GM19043 (cell line): ENCODE measurements around the gene USP49.

ENCODE experiments used
- ATAC-seq: cut with Tn5 transposase; IDR thresholded peaks from one replicate; pipeline ENCODE4 v1.9.1; 2021; ENCODE audit warnings: low read depth; ENCODE audit not compliant: unreplicated experiment

Gene USP49

DNA sequence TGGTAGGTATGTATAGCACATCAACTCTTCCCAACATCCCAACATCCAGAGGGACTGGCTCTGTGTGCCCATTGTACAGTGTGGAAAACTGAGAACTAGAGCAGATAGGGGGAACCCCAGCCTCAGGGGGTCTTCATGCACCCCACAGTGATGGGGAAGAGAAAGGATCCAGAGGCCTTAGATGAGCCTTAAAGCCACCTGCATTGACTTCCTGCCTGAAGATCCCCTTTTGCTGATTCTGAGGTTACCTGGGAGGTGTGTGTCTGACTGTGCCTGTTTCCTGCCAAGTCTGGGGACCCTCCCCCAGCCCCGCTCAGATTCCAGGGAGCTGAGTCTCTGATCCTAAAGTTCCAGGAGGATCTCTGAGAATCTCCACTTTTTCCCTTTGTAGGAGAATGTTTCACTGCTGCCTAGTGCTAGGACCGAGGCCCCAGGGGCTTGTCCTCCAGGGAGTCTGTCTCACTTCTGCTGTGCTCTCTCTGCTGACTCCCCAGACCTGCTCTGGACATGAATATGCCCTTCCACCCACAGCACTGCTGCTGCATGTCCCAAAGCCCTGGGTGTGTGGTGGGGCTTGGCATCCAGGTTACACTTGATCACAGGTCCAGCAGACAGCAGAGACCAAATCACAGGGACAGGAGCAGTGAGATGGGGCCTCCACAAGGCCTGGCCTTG is 135.1 kb downstream of the USP49 start:
- no peak for ATAC-seq

DNA sequence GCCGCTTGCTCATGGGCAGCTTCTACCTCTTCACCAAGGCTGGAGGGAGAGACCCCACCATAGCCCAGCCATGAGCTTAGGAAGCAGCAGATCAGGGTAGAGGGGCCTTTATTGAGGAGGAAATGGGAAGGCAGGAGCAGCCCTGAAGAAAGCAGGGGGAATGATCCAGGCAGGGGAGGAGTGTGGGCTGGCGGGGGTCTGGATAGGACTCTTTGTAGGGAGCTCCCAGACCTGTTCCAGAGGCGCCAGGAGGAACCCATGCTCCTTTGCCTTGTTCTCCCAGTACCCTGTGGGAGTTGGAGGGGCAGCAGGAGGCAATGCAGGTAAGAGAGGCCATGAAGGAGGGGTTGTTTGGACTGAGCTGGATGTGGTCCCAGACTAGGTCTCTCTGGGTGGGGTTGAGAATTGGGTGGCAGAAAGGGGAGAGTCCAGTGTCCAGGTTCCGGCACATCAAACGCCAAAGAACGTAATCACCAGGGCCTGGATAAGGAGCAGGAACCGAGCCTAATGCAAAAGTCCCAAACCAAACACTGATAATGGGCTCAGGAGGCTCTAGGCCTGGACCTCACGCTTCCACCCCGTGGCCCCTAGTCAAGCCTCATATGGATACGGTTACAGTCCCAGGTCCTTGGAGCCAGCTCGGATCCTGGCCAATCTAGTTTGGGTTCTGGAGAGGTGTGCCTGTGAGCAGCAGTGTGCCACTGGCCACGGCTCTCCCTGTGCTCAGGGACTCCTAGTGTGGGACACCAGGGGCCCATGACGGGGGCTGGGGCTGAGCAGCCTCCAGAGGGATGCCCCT is 135.9 kb downstream of the USP49 start:
- ATAC-seq: no peak

DNA sequence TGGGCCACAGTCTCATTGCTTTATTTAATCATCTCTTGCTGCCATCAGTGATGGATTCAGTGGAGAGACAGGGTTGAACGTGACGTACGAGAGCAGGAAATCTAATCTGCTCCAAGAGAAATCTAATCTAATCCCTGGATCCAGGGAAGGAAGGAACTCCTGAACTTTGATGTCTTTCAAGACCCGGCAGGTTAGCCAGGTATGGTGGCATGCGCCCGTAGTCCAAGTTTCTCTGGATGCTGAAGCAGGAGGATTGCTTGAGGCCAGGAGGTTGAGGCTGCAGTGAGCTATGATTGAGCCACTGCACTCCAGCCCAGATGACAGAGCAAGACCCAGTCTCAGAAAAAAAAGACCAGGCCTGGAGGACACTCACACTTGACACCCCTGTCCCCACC is 136.5 kb downstream of the USP49 start:
- ATAC-seq: no peak

DNA sequence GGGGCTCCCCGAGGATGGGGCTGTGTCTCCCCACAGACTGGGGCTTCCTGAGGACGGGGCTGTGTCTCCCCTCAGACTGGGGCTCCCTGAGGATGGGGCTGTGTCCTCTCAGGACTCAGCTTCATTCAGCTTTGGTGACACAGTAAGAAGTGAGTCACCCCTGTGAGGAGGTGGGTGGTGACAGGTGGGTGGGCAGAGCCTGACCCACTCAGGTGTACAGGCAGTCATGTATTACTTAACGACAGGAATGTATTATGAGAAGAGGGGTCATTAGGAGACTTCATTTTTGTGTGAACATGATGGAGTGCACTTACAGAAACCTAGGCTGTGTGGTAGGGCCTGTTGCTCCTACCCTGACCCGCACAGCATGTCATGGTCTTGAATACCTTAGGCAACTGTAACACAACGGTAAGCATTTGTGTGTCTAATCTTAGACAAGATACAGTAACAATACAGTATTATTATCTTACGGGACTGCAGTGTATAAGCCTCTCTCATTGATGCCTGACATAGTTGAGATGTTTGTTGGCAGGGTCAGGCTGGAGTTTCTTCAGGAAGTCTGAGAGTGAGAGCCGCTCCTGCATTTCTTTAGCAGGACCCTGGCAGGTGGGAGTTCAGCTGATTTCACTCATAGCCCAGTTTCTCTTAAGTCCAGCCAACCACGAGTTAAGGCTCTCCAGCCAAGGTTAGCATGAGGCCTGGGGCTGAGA is 137.1 kb downstream of the USP49 start:
- ATAC-seq: no peak

DNA sequence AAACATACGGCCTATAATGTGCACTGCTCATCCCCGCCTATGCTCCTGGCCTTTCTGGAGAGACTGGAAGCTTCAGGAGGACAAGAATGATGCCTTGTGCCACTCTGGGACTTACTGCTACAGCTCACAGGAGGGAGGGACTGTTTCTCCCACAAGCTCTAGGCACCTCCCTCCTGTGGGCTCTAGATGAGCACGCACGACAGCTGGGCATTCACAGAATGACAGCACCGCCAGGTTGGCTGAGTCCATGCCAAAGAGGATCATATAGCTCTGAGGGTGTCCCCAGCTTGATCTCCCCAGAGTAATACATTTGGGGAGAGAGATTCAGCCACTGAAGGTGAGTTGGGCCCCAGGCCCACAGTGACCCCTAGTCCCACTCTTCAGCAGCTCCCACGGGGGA is 137.9 kb downstream of the USP49 start:
- ATAC-seq: no peak

DNA sequence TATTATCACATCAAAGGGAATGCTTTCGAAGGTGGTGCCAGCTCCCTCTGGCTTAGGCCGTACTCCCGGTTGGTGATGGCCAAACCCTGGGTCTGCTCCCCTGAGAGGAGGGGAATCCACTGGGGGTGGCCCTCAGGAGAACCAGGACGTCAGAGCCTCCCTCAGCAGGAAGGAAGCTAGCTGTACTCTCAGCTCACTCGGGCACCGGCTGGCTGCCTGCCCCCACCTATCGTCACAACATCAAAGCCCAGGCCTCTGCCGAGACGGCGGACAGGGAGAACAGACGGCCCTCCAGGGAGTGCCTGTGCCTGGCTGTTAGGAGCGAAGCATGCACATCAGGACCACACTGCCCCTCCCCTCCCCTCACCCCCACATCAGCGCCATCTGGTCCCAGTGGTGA is 138.8 kb downstream of the USP49 start:
- no peak for ATAC-seq

DNA sequence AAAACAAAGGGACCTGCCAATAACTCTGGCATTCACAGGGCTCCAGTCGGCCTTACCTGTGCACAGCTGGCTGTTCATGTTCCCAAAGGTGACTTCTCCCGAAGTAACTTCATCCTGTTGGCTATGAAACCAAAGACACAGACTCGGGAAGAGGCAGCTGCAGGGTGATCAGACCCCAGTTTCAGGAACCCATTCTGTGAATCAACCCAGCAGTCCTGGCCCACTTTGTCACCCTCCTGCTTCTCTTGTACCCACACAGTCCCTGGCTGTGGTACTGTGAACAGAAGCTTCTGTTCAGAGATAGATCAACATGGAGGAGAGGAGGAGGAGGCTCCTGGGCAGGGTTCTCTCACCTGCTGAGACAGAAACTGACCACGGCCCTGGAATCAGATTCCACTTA is 139.3 kb downstream of the USP49 start:
- ATAC-seq: no peak

DNA sequence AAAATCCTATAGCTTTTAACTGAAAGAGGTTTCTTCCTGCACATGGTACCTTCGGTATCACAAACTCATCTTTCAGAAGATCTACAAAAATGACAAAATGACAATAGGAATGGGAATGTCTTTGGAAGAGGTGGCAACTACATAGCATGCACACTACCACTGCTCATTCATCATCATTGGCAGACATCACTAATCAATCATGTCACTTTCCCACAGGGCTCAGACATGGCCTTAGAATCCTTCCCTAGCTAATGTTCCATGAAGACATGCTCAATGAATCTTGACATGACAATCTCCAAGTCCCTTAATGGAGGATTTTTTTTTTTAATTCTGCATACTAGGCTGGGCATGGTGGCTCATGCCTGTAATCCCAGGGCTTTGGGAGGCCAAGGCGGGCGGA is 144.8 kb downstream of the USP49 start:
- no peak for ATAC-seq

DNA sequence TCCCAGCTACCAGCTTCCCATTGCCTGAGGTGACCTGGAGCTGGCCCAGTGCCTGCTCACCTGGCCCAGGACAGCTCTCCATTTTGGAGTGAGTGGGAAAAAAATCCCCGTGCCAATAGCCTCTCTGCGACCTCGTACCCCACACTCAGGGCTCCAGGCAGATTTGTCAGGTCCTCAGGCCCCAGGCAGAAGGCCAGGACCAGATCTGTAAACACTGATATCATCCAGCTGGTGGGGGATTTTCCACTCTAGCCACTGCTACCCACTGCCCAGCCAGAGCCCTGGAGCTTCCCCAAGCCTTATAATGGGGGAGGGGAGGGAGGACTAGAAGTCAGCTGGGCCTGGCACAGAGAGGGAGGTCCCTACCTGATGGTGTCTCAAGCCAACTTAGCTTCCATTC is 146.6 kb downstream of the USP49 start:
- ATAC-seq: no peak

DNA sequence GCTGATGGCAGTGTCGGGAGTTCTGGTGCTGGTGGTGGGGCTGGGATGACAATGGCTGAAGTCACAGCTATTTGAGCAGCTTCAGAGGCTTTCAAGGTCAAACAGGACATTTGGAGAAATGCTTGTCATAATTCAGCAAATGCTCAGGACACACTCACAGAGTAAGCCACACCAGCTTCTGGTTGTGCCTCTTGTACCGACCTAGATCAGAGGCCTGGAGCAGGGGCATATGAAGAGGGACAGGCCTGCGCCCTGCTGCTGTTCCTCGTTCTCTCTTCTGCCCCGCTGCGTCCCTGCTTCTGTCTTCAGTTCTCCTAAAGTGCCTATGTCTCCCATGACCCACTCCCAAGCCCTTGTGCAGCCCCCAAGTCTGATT is 147.1 kb downstream of the USP49 start:
- no peak for ATAC-seq

DNA sequence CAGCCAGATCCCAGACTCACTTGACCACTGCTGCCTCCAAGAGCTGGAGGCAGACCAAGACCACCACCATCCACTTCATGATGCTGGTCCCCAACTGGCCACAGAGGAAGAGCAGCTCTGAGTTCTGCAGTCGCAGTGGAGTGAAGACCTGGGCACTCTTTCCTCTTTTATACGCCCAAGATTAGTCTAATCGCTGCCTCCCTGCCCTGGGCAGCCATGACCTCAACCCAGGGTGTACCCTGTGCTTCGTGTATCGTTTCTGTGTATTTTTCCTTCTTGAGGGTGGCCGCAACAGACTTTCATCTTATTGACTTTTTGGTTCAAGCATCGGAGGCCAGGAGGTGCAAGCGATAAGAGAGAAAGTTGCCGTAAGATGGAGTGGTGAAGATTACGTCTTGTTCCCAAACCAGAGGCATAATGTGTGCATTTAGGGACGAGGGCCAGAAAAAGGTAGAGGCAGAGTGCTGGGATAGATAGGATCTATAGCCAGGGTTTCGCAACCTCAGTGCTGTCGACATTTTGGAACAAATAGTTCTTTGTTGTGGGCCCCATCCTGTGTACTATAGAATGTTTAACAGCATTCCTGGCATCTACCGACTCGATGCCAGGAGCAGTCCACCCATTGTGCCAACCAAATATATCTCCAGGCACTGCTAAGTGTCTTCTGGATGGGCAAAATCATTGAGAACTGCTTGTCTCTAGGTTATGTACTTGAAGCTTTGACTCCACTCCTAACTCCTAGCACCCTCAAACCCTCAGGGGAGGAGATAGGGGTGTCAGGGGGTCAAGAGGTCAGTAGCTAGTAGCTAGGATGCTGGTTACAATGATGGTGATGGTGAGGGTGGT is 147.7 kb downstream of the USP49 start, which contains the start of gene PGC:
Gene PGC (minus strand): TSS at position 142 of the 846 bp plus-strand sequence. CDS start 63 bp downstream, at position 79.
- ATAC-seq: no peak

DNA sequence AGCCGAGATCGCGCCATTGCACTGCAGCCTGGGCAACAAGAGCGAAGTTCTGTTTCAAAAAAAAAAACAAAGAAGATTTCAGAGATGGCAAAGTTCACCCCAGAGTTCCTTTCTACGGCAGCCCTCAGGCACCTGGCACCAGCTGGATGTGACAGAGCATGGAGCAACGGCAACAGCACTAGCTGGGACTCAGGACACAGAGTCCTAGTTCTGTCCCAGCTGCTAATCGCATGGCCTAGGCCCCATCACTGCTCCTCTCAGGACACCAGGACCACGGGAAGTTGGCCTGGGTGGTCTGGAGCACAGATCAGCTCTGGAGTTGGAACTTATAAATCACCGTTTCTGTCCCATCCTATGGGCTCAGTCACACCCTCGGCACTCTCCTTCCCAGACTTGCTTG is 149.1 kb downstream of the USP49 start:
- no peak for ATAC-seq

DNA sequence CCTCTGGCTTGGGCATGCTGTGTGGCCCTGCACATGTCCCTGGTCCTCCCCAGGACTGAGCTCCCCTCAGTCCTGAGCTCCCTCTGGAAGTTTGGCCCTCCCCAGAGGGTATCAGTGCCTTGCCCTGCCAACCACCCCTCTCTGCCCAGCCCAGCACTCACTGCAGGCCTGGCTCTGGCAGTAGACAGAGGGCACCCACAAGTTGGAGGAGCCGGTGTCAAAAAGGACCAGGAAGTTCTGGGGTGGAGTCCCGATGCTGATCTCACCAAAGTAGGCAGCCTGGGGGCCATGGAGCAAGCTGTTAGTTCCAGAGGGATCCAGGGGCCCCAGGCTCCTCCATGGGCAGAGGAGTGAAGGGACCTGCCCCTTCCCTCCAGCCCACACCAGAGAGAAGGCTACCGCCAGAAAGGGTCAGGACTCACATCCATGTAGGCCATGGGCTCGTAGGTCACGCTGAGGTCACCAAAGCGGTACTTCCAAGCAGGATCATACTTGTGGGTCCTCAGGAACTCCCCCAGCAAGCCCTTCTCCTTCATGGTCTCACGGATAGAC is 150.9 kb downstream of the USP49 start:
- no peak for ATAC-seq

DNA sequence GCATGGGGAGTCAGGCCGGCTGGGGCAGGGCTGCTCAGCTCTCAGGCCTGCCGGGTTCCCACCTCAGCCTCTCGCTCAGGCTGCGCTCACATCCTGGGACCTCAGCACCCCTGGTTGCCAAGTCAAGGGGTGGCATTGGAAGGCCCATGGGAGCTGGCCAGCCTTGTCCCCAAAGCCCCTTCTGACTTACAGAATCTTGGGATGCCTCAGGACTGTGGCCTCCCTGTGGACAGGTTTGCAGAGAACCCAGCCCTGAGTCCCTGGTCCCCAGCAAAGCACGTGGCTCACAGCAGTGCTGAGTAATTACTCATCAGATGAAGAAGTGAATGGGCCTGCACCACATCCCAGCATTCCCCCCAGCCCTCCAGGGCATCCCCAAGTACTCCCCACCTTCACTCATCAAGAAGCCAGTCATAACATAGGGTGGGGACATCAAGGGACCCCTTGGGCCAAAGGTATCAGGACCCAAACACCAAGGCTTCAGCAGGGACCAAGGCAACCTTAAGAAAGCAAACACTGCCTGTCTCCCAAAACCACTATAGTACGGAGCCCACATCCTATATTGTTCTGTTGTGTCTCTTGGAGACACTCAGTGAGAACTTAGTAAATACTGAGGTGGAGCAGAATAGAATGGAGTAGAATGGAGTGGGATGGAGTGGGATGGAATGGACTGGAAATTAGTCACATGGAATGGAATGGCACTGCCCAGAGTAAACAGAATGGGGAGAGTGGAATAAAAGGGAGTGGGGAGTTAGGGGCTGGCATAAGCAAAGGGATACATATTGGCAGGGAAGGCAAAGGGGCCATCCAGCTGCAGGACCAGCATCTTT is 151.6 kb downstream of the USP49 start:
- ATAC-seq: no peak

DNA sequence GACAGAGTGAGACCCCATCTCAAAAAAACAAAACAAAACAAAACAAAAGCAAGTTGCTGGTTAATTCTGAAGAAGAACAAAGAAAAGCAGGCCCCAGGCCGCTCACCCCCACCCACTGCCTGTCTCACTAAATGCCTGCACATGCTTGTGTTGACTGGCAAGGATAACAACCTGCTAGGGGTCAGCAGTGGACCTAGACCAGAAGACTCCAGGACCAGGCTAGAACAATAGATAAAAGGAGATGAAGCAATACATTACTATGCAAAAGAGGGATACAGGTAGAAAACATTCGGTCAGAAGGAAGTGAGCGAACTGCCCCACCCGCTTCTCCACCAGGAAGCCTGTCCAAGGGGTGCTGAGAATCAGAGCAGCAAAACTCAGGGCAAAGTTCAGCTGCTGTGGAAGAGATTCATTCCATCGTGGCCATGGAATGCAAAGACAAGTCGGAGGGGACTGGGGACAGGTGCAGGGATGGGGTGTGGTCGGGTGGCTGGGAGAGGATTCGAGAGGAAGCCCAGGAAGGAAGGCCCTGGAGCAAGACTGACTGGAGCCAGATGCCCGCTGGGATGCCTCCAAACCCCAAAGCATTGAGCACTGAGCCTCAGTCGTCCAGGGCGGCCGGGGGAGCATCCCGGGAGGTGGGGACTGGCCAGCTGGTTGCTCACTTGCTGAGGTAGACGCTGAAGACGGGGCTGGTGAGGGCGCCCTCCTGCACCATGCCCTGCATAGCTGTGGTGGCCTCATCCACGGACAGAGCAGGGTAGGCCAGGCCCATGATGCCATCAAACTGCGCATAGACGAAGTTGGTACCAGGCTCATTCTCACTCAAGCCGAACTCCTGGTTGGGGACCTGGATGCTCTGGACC is 153.3 kb downstream of the USP49 start:
- no peak for ATAC-seq

DNA sequence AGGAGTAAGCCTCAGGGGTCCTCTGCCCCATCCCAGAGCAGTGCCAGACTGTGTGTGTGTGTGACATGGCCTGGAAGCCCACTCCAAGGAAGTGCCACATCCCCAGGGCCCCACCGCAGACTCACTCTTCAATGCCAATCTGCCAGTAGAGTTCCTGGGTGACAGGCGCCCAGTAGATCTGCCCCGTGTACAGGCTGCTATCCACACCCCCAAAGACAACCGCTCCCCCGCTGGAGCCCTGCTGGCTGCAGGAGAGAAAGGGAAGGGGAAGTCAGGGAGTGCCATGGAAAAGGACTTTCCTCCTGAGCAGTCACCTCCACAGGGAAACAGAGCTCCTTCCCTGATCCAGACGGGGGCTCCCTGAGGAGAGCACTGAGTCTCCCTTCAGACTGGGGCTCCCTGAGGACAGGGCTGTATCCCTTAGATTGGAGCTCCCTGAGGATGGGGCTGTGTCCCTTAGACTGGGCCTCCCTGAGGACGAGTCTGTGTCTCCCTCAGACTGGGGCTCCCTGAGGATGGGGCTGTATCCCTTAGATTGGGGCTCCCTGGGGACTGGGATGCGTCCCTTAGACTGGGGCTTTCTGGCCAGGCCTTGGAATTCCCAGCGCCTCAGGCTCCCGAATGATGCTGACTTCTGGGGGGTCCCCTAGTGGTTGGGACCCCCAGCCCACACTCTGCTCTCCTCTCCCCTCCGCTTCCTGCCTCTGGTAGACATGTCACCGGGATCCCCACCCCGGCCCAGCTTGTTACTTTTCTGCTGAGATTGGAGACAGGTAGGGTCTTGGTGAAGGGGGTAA is 154.6 kb downstream of the USP49 start:
- ATAC-seq: no peak
